Caco-2 (cell line): ENCODE measurements around the gene MPST. TPM values are rescaled to one million over a fixed set of nuclear protein-coding genes. Genes with fewer than 3 reads are reported as not detected.

ENCODE experiments used
- BruUV-seq: library from RNA; stranded (reverse); fragments of 400-500 nt; replicated peaks from 2 replicates; lab custom pipeline; 2021; lab: Mats Ljungman, UMichigan
- CTCF ChIA-PET: fragments of 300-600 bp; sonication (Branson Sonifier 250); formaldehyde crosslinking; loops from one replicate; lab custom pipeline; 2022; ENCODE audit warnings: antibody characterized with exemption; lab: Charles Lee
- POLR2A ChIA-PET: fragments of 300-600 bp; sonication (Branson Sonifier 250); formaldehyde crosslinking; loops from one replicate; lab custom pipeline; 2022; ENCODE audit warnings: antibody characterized with exemption; lab: Charles Lee
- DNase-seq, 2 experiments: peaks; one replicate each; pipeline versions ENCODE4 v3.0.0 to v3.0.0-alpha.2; 2020 to 2022
- H3K27me3 ChIP-seq: replicated peaks from 2 replicates; pipeline ENCODE4 v1.6.0; 2011; ENCODE audit warnings: low read length; ENCODE audit not compliant: control insufficient read depth, insufficient read depth
- H3K36me3 ChIP-seq: 2 replicates; pipeline ENCODE4 v1.5.1; 2011; ENCODE audit warnings: low read length; ENCODE audit not compliant: control insufficient read depth, insufficient read depth
- H3K4me1 ChIP-seq: fragments of 250-450 bp; sonication (Bioruptor Pico); 2 replicates; pipeline ENCODE4 v1.5.1; 2020; ENCODE audit warnings: mild to moderate bottlenecking
- H3K4me3 ChIP-seq: 2 replicates; pipeline ENCODE4 v1.5.1; 2011; ENCODE audit warnings: low read depth, mild to moderate bottlenecking, control low read depth, low read length
- H3K9me3 ChIP-seq: fragments of 250-450 bp; sonication (Bioruptor Pico); 2 replicates; pipeline ENCODE4 v1.5.1; 2020; ENCODE audit warnings: mild to moderate bottlenecking, moderate library complexity
- H3K27ac Mint-ChIP-seq: one replicate; pipeline ENCODE4 v1.8.0; 2022; ENCODE audit warnings: mixed read lengths; ENCODE audit not compliant: unreplicated experiment
- H3K27me3 Mint-ChIP-seq: one replicate; pipeline ENCODE4 v1.8.0; 2022; ENCODE audit warnings: mixed read lengths; ENCODE audit not compliant: insufficient read depth, unreplicated experiment
- H3K36me3 Mint-ChIP-seq: one replicate; pipeline ENCODE4 v1.8.0; 2022; ENCODE audit warnings: mild to moderate bottlenecking, mixed read lengths; ENCODE audit not compliant: insufficient read depth, unreplicated experiment
- H3K4me1 Mint-ChIP-seq: one replicate; pipeline ENCODE4 v1.8.0; 2022; ENCODE audit warnings: low read depth, mixed read lengths; ENCODE audit not compliant: unreplicated experiment
- H3K4me3 Mint-ChIP-seq: one replicate; pipeline ENCODE4 v1.8.0; 2022; ENCODE audit warnings: mild to moderate bottlenecking, moderate library complexity, mixed read lengths; ENCODE audit not compliant: unreplicated experiment
- H3K9me3 Mint-ChIP-seq: one replicate; pipeline ENCODE4 v1.8.0; 2022; ENCODE audit warnings: mixed read lengths; ENCODE audit not compliant: unreplicated experiment
- intact Hi-C: fragments of 100-400 bp; cut with micrococcal nuclease; formaldehyde crosslinking; loops from one replicate; pipeline ENCODE4 v1.10.0; 2022; ENCODE audit not compliant: unreplicated experiment
- total RNA-seq: library from RNA; stranded (reverse); gene quantifications from 2 replicates; pipeline ENCODE4 v1.2.3, GENCODE V29; 2022
- TF ChIP-seq, protein P1 (sequence below), 2 experiments: fragments of 200-600 bp in 1 of 2; IDR thresholded peaks; 1 replicate in 1 of 2; 2 replicates in 1 of 2; pipeline versions ENCODE4 v1.5.1 to v1.8.0; 2011 to 2022; ENCODE audit warnings: antibody characterized with exemption in 1 of 2, control low read depth in 1 of 2, inconsistent platforms in 1 of 2, low read depth in 1 of 2, low read length in 1 of 2, mild to moderate bottlenecking in 1 of 2, moderate library complexity in 1 of 2; ENCODE audit not compliant: insufficient read depth in 1 of 2, severe bottlenecking in 1 of 2, unreplicated experiment in 1 of 2

Gene MPST
- total RNA-seq, 1 experiment from 2014 or later: 83.7 TPM

GRCh38 chr22:37044634-37045625 is 25.4 kb downstream of the MPST start:
- peaks cover 27% of the 10 kb centered on the region for H3K4me1 ChIP-seq
- intact Hi-C loops: loop anchor here (1.0 kb wide), 1 partner anchor 13 kb away; no protein-coding TSS in a partner anchor
- POLR2A ChIA-PET: interaction anchor here (1.0 to 2.5 kb wide), 5 partner anchors 10 to 516 kb away, joined by 3 to 22 read pairs (median 8); partner anchors contain the start of genes EIF3D, MPST and TST

DNA sequence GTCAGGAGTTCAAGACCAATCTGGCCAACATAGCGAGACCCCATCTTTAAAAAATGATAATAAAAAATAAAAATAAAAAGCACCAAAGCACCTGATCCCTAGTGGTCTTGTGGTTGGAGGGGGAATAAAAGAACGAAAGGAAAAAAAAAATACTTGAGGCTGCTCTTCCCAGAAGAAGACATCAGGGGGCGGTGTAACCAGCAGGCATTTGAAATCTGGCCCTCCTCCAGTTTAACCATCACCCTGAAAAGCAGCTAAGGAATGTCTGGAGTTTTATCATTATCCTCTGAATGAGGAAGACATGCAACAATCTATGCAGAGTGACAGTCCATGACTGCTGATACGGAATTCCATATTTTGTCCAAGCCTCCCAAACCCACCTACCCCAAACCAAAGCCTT is 26.4 kb downstream of the MPST start:
- no peak overlapping the region for H3K4me3 Mint-ChIP-seq
- ChIA-PET POLR2A (interaction anchor here (0.5 kb wide), 1 partner anchor 64 kb away, joined by 10 read pairs; no protein-coding TSS in a partner anchor), CTCF (interaction anchor here (0.7 to 1.2 kb wide), 3 partner anchors 14 to 155 kb away, joined by 3 to 10 read pairs (median 7); partner anchors contain the start of genes MPST and TST)
- TF ChIP-seq, protein P1, sequence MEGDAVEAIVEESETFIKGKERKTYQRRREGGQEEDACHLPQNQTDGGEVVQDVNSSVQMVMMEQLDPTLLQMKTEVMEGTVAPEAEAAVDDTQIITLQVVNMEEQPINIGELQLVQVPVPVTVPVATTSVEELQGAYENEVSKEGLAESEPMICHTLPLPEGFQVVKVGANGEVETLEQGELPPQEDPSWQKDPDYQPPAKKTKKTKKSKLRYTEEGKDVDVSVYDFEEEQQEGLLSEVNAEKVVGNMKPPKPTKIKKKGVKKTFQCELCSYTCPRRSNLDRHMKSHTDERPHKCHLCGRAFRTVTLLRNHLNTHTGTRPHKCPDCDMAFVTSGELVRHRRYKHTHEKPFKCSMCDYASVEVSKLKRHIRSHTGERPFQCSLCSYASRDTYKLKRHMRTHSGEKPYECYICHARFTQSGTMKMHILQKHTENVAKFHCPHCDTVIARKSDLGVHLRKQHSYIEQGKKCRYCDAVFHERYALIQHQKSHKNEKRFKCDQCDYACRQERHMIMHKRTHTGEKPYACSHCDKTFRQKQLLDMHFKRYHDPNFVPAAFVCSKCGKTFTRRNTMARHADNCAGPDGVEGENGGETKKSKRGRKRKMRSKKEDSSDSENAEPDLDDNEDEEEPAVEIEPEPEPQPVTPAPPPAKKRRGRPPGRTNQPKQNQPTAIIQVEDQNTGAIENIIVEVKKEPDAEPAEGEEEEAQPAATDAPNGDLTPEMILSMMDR (IDR thresholded peaks at IDR 0.05; ENCODE audit: insufficient read depth in 1 of 2, low read depth in 1 of 2, low read length in 1 of 2, severe bottlenecking in 1 of 2, unreplicated experiment in 1 of 2): peak; percentile 3 to 29
- peaks cover 14% of the 10 kb centered on the region for H3K4me1 Mint-ChIP-seq
- no peaks in the 10 kb centered on the region for H3K36me3 Mint-ChIP-seq
- Histone ChIP-seq H3K4me3 (no peak overlapping the region), H3K9me3 (no peaks in the 10 kb centered on the region), H3K36me3 (no peaks in the 10 kb centered on the region), H3K4me1 (peaks cover 26% of the 10 kb centered on the region), H3K27me3 (no peaks in the 10 kb centered on the region)
- intact Hi-C loops: no loop called here
- no peak overlapping the region for H3K27ac Mint-ChIP-seq
- DNase-seq: no peak
- no peaks in the 10 kb centered on the region for H3K27me3 Mint-ChIP-seq
- no peaks in the 10 kb centered on the region for H3K9me3 Mint-ChIP-seq
- BruUV-seq: no TSS peak

More at GRCh38 chr22:37044634-37045625, 25.4 kb downstream of the MPST start:
- TF ChIP-seq, protein P1 (IDR thresholded peaks at IDR 0.05; ENCODE audit: insufficient read depth in 1 of 2, low read depth in 1 of 2, low read length in 1 of 2, severe bottlenecking in 1 of 2, unreplicated experiment in 1 of 2): no peak
- Histone ChIP-seq H3K4me3 (no peak overlapping the region), H3K9me3 (no peaks in the 10 kb centered on the region), H3K36me3 (no peaks in the 10 kb centered on the region), H3K27me3 (no peaks in the 10 kb centered on the region)
- H3K27me3 Mint-ChIP-seq: no peaks in the 10 kb centered on the region
- no peak overlapping the region for H3K4me3 Mint-ChIP-seq
- no peaks in the 10 kb centered on the region for H3K9me3 Mint-ChIP-seq
- DNase-seq: no peak
- H3K4me1 Mint-ChIP-seq: peaks cover 20% of the 10 kb centered on the region
- CTCF ChIA-PET: interaction anchor here (0.9 to 2.9 kb wide), 8 partner anchors 13 to 189 kb away, joined by 3 to 45 read pairs (median 4); partner anchors contain the start of genes MPST and TST
- H3K27ac Mint-ChIP-seq: no peak overlapping the region
- BruUV-seq: no TSS peak
- H3K36me3 Mint-ChIP-seq: no peaks in the 10 kb centered on the region

DNA sequence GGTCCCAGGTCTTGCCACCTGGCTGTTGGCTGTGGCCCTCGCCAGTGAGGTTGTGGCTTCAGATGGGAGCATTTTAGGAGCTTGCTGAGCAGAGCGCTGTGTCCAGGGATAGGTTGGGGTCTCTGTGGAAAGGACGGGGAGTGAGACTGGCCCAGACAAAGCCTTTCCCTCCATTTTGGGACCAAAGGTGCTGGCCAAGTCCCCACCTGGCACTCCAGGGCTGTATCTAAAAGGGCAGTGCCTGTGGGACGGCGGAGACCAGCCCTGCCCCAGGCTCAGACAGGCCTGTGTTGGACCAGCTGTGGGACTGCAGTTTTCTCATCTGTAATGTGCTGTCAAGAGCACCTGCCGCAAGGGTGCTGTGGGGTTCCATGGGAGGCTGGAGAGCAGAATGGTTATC is 27.0 kb downstream of the MPST start:
- Mint-ChIP-seq H3K27ac (no peak overlapping the region), H3K4me3 (no peak overlapping the region), H3K27me3 (no peaks in the 10 kb centered on the region), H3K4me1 (peaks cover 13% of the 10 kb centered on the region), H3K36me3 (no peaks in the 10 kb centered on the region), H3K9me3 (no peaks in the 10 kb centered on the region)
- POLR2A ChIA-PET: interaction anchor here (0.5 kb wide), 1 partner anchor 63 kb away, joined by 10 read pairs; no protein-coding TSS in a partner anchor
- Histone ChIP-seq H3K27me3 (no peaks in the 10 kb centered on the region), H3K4me1 (peaks cover 26% of the 10 kb centered on the region), H3K36me3 (no peaks in the 10 kb centered on the region), H3K9me3 (no peaks in the 10 kb centered on the region), H3K4me3 (no peak overlapping the region)
- no peak for DNase-seq
- intact Hi-C loops: no loop called here
- CTCF ChIA-PET: interaction anchor here (0.6 to 1.2 kb wide), 4 partner anchors 14 to 154 kb away, joined by 3 to 10 read pairs (median 5); partner anchors contain the start of genes MPST and TST
- TF ChIP-seq, protein P1 (IDR thresholded peaks at IDR 0.05; ENCODE audit: insufficient read depth in 1 of 2, low read depth in 1 of 2, low read length in 1 of 2, severe bottlenecking in 1 of 2, unreplicated experiment in 1 of 2): no peak
- no TSS peak for BruUV-seq
